Large intestine (tissue), 3 donors: Measurements from ENCODE around the gene GSTM2. TPM values are rescaled to one million over a fixed set of nuclear protein-coding genes. Genes with fewer than 3 reads are reported as not detected.

Source experiments
- DNase-seq, 2 donors: peaks; one replicate each; pipeline versions ENCODE4 v3.0.0 to v3.0.0-alpha.2; 2013
- H3K27ac ChIP-seq: one replicate; pipeline ENCODE4 v1.5.1; 2013; ENCODE audit warnings: low read length
- H3K27me3 ChIP-seq: 2 replicates; pipeline ENCODE4 v1.6.1; 2013; ENCODE audit warnings: low read length; ENCODE audit not compliant: control insufficient read depth, insufficient read depth
- H3K36me3 ChIP-seq: 2 replicates; pipeline ENCODE4 v1.6.1; 2013; ENCODE audit warnings: low read length; ENCODE audit not compliant: control insufficient read depth, insufficient read depth
- H3K4me1 ChIP-seq: one replicate; pipeline ENCODE4 v1.6.1; 2013; ENCODE audit warnings: low read length; ENCODE audit not compliant: control insufficient read depth, insufficient read depth
- H3K4me3 ChIP-seq: one replicate; pipeline ENCODE4 v1.5.1; 2013; ENCODE audit warnings: low read length
- H3K9me3 ChIP-seq: one replicate; pipeline ENCODE4 v1.6.1; 2013; ENCODE audit warnings: mild to moderate bottlenecking, low read depth, low read length, moderate library complexity; ENCODE audit not compliant: control insufficient read depth
- WGBS: methylation state at CpG from one replicate; pipeline ENCODE4 v1.1.5; 2013; ENCODE audit warnings: low lambda C conversion rate; ENCODE audit not compliant: insufficient coverage; 5-methylcytosine and 5-hydroxymethylcytosine counted together
- polyA plus RNA-seq: library from polyadenylated mRNA; unstranded; fragments of 120-200 nt; gene quantifications from one replicate; pipeline ENCODE4 v1.2.1, GENCODE V29; 2013

GSTM2 gene
- polyA plus RNA-seq, 1 donor: 197 TPM

- WGBS: no CpG with 5 or more reads among the region's 3 CpGs
Measured at GRCh38 chr1:109716570-109717090, 48.8 kb downstream of the GSTM2 start.

GRCh38 chr1:109717729-109718128 is 49.9 kb downstream of the GSTM2 start:
- 100% methylated on average over 1 of the region's 5 CpGs for WGBS
- no peak for DNase-seq
- H3K4me1 ChIP-seq: peaks cover 5% of the 10 kb centered on the region

More at GRCh38 chr1:109716570-109717090, 48.8 kb downstream of the GSTM2 start:
- Histone ChIP-seq H3K36me3 (no peaks in the 10 kb centered on the region), H3K27ac (no peak overlapping the region), H3K9me3 (no peaks in the 10 kb centered on the region), H3K4me1 (peaks cover 5% of the 10 kb centered on the region), H3K27me3 (no peaks in the 10 kb centered on the region), H3K4me3 (no peak overlapping the region)
- DNase-seq: peak in 1 of 2 donors; percentile 1

GRCh38 chr1:109718495-109718894 is 50.6 kb downstream of the GSTM2 start:
- no peak overlapping the region for H3K4me3 ChIP-seq
- no peaks in the 10 kb centered on the region for H3K9me3 ChIP-seq
- no peak overlapping the region for H3K27ac ChIP-seq
- WGBS: no CpG with 5 or more reads among the region's 2 CpGs
- H3K4me1 ChIP-seq: peaks cover 5% of the 10 kb centered on the region
- H3K36me3 ChIP-seq: no peaks in the 10 kb centered on the region
- DNase-seq: peak; percentile 31 to 38
- H3K27me3 ChIP-seq: no peaks in the 10 kb centered on the region

More at GRCh38 chr1:109717729-109718128, 49.9 kb downstream of the GSTM2 start:
- no peaks in the 10 kb centered on the region for H3K27me3 ChIP-seq
- no peaks in the 10 kb centered on the region for H3K36me3 ChIP-seq
- no peak overlapping the region for H3K27ac ChIP-seq
- no peak overlapping the region for H3K4me3 ChIP-seq
- H3K9me3 ChIP-seq: no peaks in the 10 kb centered on the region

GRCh38 chr1:109719337-109719837 is 51.5 kb downstream of the GSTM2 start:
- no peaks in the 10 kb centered on the region for H3K36me3 ChIP-seq
- no peaks in the 10 kb centered on the region for H3K9me3 ChIP-seq
- H3K27ac ChIP-seq: no peak overlapping the region
- no peak overlapping the region for H3K4me3 ChIP-seq
- WGBS: 86% methylated on average over 1 of the region's 5 CpGs
- DNase-seq: no peak
- no peaks in the 10 kb centered on the region for H3K27me3 ChIP-seq
- H3K4me1 ChIP-seq: peaks cover 5% of the 10 kb centered on the region

- WGBS: no CpG with 5 or more reads among the region's 5 CpGs
- Histone ChIP-seq H3K27me3 (no peaks in the 10 kb centered on the region), H3K36me3 (no peaks in the 10 kb centered on the region), H3K4me3 (no peak overlapping the region), H3K4me1 (peaks cover 5% of the 10 kb centered on the region), H3K27ac (peak overlapping the region; percentile 41), H3K9me3 (no peaks in the 10 kb centered on the region)
- DNase-seq: peak; percentile 79 to 81
Measured at GRCh38 chr1:109721042-109721441, 53.2 kb downstream of the GSTM2 start.

- Histone ChIP-seq H3K4me3 (no peak overlapping the region), H3K27me3 (no peaks in the 10 kb centered on the region), H3K9me3 (no peaks in the 10 kb centered on the region), H3K27ac (peak overlapping the region; percentile 12), H3K36me3 (no peaks in the 10 kb centered on the region), H3K4me1 (peaks cover 5% of the 10 kb centered on the region)
- 100% methylated on average over 1 of the region's 1 CpG for whole genome bisulfite sequencing
- no peak for DNase-seq
Measured at GRCh38 chr1:109721971-109722370, 54.1 kb downstream of the GSTM2 start.

GRCh38 chr1:109722908-109723691 is 55.2 kb downstream of the GSTM2 start:
- Histone ChIP-seq H3K27me3 (no peaks in the 10 kb centered on the region), H3K4me3 (no peak overlapping the region), H3K27ac (no peak overlapping the region), H3K36me3 (no peaks in the 10 kb centered on the region), H3K9me3 (no peaks in the 10 kb centered on the region), H3K4me1 (peaks cover 5% of the 10 kb centered on the region)
- WGBS: 100% methylated on average over 1 of the region's 7 CpGs
- no peak for DNase-seq

Other genes with a start within 250 kb of the GSTM2 start
- 94.1 TPM for gene PSMA5, start 241.6 kb upstream of the GSTM2 start, polyA plus RNA-seq
- gene SYPL2, start 201.5 kb upstream of the GSTM2 start, polyA plus RNA-seq: 0.60 TPM
- gene ATXN7L2, start 184.2 kb upstream of the GSTM2 start, polyA plus RNA-seq: 6.1 TPM
- gene CYB561D1, start 174.0 kb upstream of the GSTM2 start, polyA plus RNA-seq: 7.2 TPM
- gene AMIGO1, start 158.3 kb upstream of the GSTM2 start, polyA plus RNA-seq: 2.0 TPM
- 0.93 TPM for gene GPR61, start 128.2 kb upstream of the GSTM2 start, polyA plus RNA-seq
- 7.5 TPM for gene GNAI3, start 119.4 kb upstream of the GSTM2 start, polyA plus RNA-seq
- gene GNAT2, start 48.4 kb upstream of the GSTM2 start, polyA plus RNA-seq: not detected
- gene AMPD2, start 48.2 kb upstream of the GSTM2 start, polyA plus RNA-seq: 61.2 TPM
- 68.4 TPM for gene GSTM4, start 12.0 kb upstream of the GSTM2 start, polyA plus RNA-seq
- 1.1 TPM for gene GSTM1, start 19.8 kb downstream of the GSTM2 start, polyA plus RNA-seq
- 7.2 TPM for gene GSTM5, start 44.2 kb downstream of the GSTM2 start, polyA plus RNA-seq
- 132 TPM for gene GSTM3, start 73.0 kb downstream of the GSTM2 start, polyA plus RNA-seq
- gene EPS8L3, start 95.9 kb downstream of the GSTM2 start, polyA plus RNA-seq: 343 TPM
- gene CSF1, start 242.8 kb downstream of the GSTM2 start, polyA plus RNA-seq: 9.0 TPM